Activated T-cell treated with anti-CD3 and anti-CD28 coated beads for 48 hours (primary cell): ENCODE data around the gene TTBK1.

Experiments
- DNase-seq: peaks from one replicate; pipeline ENCODE4 v3.0.0-alpha.2; 2020; ENCODE audit warnings: low read depth

TTBK1 gene

GRCh38 chr6:43242908-43243663 lies at the start of gene TTBK1:
TTBK1 (plus strand) TSS chr6:43243481; CDS start chr6:43246661, 3,180 bp downstream.
- DNase-seq, result no peak

- DNase-seq, result no peak
Observed at GRCh38 chr6:43193929-43194328, 49.4 kb upstream of the TTBK1 start.

- DNase-seq, result no peak
Observed at GRCh38 chr6:43196337-43196736, 46.9 kb upstream of the TTBK1 start.

GRCh38 chr6:43199912-43200311 lies 43.4 kb upstream of the TTBK1 start:
- no peak for DNase-seq

GRCh38 chr6:43200541-43200940 lies 42.7 kb upstream of the TTBK1 start:
- no peak for DNase-seq

GRCh38 chr6:43202451-43202850 lies 40.8 kb upstream of the TTBK1 start:
- DNase-seq, result no peak

GRCh38 chr6:43203029-43203717 lies 40.1 kb upstream of the TTBK1 start:
- DNase-seq, result no peak

GRCh38 chr6:43203718-43204095 lies 39.6 kb upstream of the TTBK1 start:
- DNase-seq, result no peak

- no peak for DNase-seq
Observed at GRCh38 chr6:43204271-43205105, 38.8 kb upstream of the TTBK1 start.

- DNase-seq, result no peak
Observed at GRCh38 chr6:43205849-43206248, 37.4 kb upstream of the TTBK1 start.

GRCh38 chr6:43207286-43207685 lies 36.0 kb upstream of the TTBK1 start:
- DNase-seq, result no peak

- no peak for DNase-seq
Observed at GRCh38 chr6:43211955-43212354, 31.3 kb upstream of the TTBK1 start.

GRCh38 chr6:43213431-43213830 lies 29.9 kb upstream of the TTBK1 start:
- no peak for DNase-seq

GRCh38 chr6:43215066-43215465 lies 28.2 kb upstream of the TTBK1 start:
- no peak for DNase-seq

- no peak for DNase-seq
Observed at GRCh38 chr6:43216200-43216599, 27.1 kb upstream of the TTBK1 start.

- no peak for DNase-seq
Observed at GRCh38 chr6:43217351-43217750, 25.9 kb upstream of the TTBK1 start.

- DNase-seq, result no peak
Observed at GRCh38 chr6:43219119-43219518, 24.2 kb upstream of the TTBK1 start.

GRCh38 chr6:43219814-43220213 lies 23.5 kb upstream of the TTBK1 start:
- DNase-seq, result no peak

GRCh38 chr6:43220439-43220951 lies 22.8 kb upstream of the TTBK1 start:
- DNase-seq, result no peak

GRCh38 chr6:43221046-43221972 lies 22.0 kb upstream of the TTBK1 start:
- no peak for DNase-seq

GRCh38 chr6:43222418-43223059 lies 20.7 kb upstream of the TTBK1 start:
- no peak for DNase-seq
